Activated CD4-positive, alpha-beta T cell treated with anti-CD3 and anti-CD28 coated beads for 36 hours (primary cell): Measurements from ENCODE around the gene ERICH2. TPM values are rescaled to one million over a fixed set of nuclear protein-coding genes. Genes with fewer than 3 reads are reported as not detected.

Experiments
- ATAC-seq: fragments of 200-7000 bp; cut with Tn5 transposase; one replicate; pipeline ENCODE4 v1.10.0; 2021; ENCODE audit warnings: mild to moderate bottlenecking, moderate library complexity
- CTCF ChIA-PET: fragments of 350-600 bp; sonication (Branson Sonifier 250); formaldehyde crosslinking; loops from one replicate; lab custom pipeline; 2021; ENCODE audit warnings: antibody characterized with exemption; lab: Charles Lee
- POLR2A ChIA-PET: fragments of 350-600 bp; sonication (Branson Sonifier 250); formaldehyde crosslinking; loops from one replicate; lab custom pipeline; 2021; ENCODE audit warnings: antibody characterized with exemption, inconsistent platforms; lab: Charles Lee
- DNase-seq: peaks from one replicate; pipeline ENCODE4 v3.0.0-alpha.2; 2020
- H3K27ac Mint-ChIP-seq: one replicate; pipeline ENCODE4 v1.8.0; 2021; ENCODE audit warnings: mixed read lengths
- H3K27me3 Mint-ChIP-seq: one replicate; pipeline ENCODE4 v1.8.0; 2021; ENCODE audit warnings: mixed read lengths
- H3K36me3 Mint-ChIP-seq: one replicate; pipeline ENCODE4 v1.8.0; 2021; ENCODE audit warnings: low read depth, mixed read lengths
- H3K4me1 Mint-ChIP-seq: one replicate; pipeline ENCODE4 v1.8.0; 2021; ENCODE audit warnings: mixed read lengths
- H3K4me3 Mint-ChIP-seq: one replicate; pipeline ENCODE4 v1.8.0; 2021; ENCODE audit warnings: mild to moderate bottlenecking, moderate library complexity, mixed read lengths
- H3K9me3 Mint-ChIP-seq: one replicate; pipeline ENCODE4 v1.8.0; 2021; ENCODE audit warnings: low read depth, mixed read lengths
- intact Hi-C, 2 experiments: fragments of 100-400 bp; cut with DNase I in 1 of 2; cut with micrococcal nuclease in 1 of 2; formaldehyde crosslinking; loops; one replicate each; pipeline versions ENCODE4 v1.14.2 to v1.15.1; 2022 to 2024; cut with DNase I, micrococcal nuclease
- total RNA-seq, 2 experiments: library from RNA; stranded (reverse); gene quantifications; one replicate each; pipeline ENCODE4 v1.2.3, GENCODE V29; 2021

The ERICH2 gene
- total RNA-seq, 2 experiments from 2014 or later, result not detected

- intact Hi-C loops, result no loop called here
- H3K36me3 Mint-ChIP-seq, result no peaks in the 10 kb centered on the region
- no peak overlapping the region for H3K27ac Mint-ChIP-seq
- CTCF ChIA-PET, result interaction anchor here (0.6 to 4.2 kb wide), 6 partner anchors 13 to 559 kb away, joined by 3 to 21 read pairs (median 4); no protein-coding TSS in a partner anchor
- DNase-seq, result no peak
- POLR2A ChIA-PET, result no interaction called here
- no peaks in the 10 kb centered on the region for H3K9me3 Mint-ChIP-seq
- H3K27me3 Mint-ChIP-seq, result no peaks in the 10 kb centered on the region
- peaks cover 17% of the 10 kb centered on the region for H3K4me1 Mint-ChIP-seq
- H3K4me3 Mint-ChIP-seq, result no peak overlapping the region
- ATAC-seq, result no peak
These were observed 76.1 kb downstream of the ERICH2 start for GRCh38 chr2:170846314-170846713.

GRCh38 chr2:170847716-170848115 lies 77.5 kb downstream of the ERICH2 start:
- DNase-seq (no peak), ATAC-seq (no peak)
- ChIA-PET CTCF (interaction anchor here (0.6 to 4.2 kb wide), 5 partner anchors 12 to 597 kb away, joined by 3 to 21 read pairs (median 3); no protein-coding TSS in a partner anchor), POLR2A (no interaction called here)
- Mint-ChIP-seq H3K9me3 (no peaks in the 10 kb centered on the region), H3K27ac (no peak overlapping the region), H3K27me3 (no peaks in the 10 kb centered on the region), H3K4me1 (peaks cover 16% of the 10 kb centered on the region), H3K36me3 (no peaks in the 10 kb centered on the region), H3K4me3 (no peak overlapping the region)
- intact Hi-C loops, result no loop called here

Other genes with a start within 250 kb of the ERICH2 start
- gene SP5, start 55.0 kb upstream of the ERICH2 start, total RNA-seq, result under 1 TPM in 1 of 2 experiments, not detected in 1; 0.37 TPM
- gene GAD1, start 46.5 kb downstream of the ERICH2 start, total RNA-seq, result 1 to 10 TPM; 6.5 to 6.9 TPM
- gene GORASP2, start 158.9 kb downstream of the ERICH2 start, total RNA-seq, result 10 to 100 TPM; 66.5 to 69.8 TPM